Gastroesophageal sphincter (tissue), 3 donors: Measurements from ENCODE around the gene AKIP1.

Experiments
- CTCF ChIP-seq, 4 experiments: fragments of 200-600 bp in 2 of 4; fragments of 450-650 bp in 2 of 4; sonication (generic) in 1 of 4; IDR thresholded peaks; one replicate each; pipeline ENCODE4 v1.5.1; 2017 to 2019; ENCODE audit warnings: antibody characterized with exemption in 4 of 4, mild to moderate bottlenecking in 2 of 4, moderate library complexity in 2 of 4
- EP300 ChIP-seq: sonication (generic); formaldehyde crosslinking; IDR thresholded peaks from one replicate; pipeline ENCODE4 v1.6.1; 2017; ENCODE audit warnings: antibody characterized with exemption, mild to moderate bottlenecking
- POLR2A ChIP-seq, 2 donors: fragments of 450-650 bp; IDR thresholded peaks; one replicate each; pipeline ENCODE4 v1.6.1; 2017; ENCODE audit warnings: antibody characterized with exemption in 2 of 2, mild to moderate bottlenecking in 2 of 2, moderate library complexity in 1 of 2
- POLR2AphosphoS5 ChIP-seq: sonication (generic); formaldehyde crosslinking; IDR thresholded peaks from one replicate; pipeline ENCODE4 v1.6.1; 2017; ENCODE audit warnings: antibody characterized with exemption

DNA sequence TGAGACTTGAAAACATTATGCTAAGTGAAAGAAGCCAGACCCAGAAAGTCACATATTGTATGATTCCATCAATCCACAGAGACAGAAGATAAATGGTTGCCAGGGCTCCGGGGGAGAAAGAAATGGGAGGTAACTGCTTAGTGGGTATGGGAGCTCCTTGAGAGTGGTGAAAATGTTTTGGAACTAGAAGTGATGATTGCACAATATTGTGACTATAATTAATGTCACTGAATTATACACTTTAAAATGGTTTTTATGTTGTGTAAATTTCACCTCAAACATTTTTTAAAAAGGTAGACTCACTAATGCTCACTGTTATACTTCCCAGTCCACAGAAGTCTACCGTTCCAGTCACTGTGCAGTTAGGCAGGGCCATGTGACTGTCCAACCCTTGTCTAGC lies 32.2 kb upstream of the AKIP1 start:
- no peak for TF ChIP-seq CTCF (IDR thresholded peaks at IDR 0.05)
- TF ChIP-seq POLR2A (IDR thresholded peaks at IDR 0.05), result no peak
- TF ChIP-seq EP300, result no peak
- TF ChIP-seq POLR2AphosphoS5, result no peak
